Smooth muscle cell of the coronary artery (primary cell): ENCODE results near the gene TRIM6. TPM values are rescaled to one million over a fixed set of nuclear protein-coding genes. Genes with fewer than 3 reads are reported as not detected.

Experiments used
- total RNA-seq: library from RNA; depleted of rRNA; stranded (reverse); fragments of >200 nt; gene quantifications from 2 replicates; pipeline ENCODE4 v1.2.3, GENCODE V29; 2014; ENCODE audit warnings: low replicate concordance

The TRIM6 gene
- total RNA-seq: 2.1 and 3.6 TPM in 2 replicates

DNA sequence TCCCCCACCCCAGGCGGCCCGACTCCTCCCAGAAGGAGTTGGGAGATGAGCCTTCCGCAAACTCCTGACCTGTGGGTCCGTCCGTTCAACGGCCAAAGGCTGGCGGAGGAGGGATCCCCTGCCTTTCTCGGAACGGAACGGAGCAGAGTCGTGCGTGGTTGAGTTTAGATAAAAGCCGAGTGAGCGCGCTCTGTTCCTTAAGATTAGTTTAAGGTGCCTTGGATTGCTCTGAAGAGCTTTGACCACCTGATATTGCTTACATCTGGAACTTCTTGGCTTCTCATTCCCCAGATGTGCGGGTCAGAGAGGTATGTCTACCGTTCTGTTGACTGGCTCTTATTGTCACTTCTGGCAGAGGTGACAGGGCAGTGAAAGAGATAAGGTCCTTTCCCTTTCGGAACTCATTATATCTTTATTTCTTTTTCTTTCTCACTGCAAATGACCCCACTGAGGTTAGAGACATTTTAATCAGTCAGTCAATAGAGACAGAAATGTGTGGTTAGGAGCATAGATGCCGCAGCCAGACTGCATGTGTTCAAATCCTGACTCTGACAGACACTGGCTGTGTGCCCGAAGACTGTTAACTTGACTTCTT is at the start of gene TRIM6:
TRIM6 (plus strand) TSS at position 31 of the 595 bp plus-strand sequence; CDS start at position 292, 261 bp downstream.

DNA sequence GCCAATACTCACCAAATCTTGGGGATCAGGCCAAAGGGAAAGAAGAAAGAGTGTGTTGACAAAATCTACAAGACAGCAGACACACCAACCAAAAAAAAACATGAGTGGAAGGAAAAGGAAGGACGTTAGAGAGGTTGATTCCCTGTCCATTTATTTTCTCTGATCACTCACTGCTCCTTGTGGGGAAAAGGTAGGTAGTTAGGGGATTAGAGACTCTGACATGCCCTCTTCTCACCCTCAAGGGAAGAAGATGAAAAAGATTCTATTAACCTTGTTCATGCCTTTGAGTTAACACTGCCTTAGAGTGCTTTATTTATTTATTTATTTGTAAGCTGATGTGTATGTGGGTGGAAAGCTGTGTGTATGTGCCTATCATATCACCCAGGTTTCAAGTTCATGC is 48.0 kb upstream of the TRIM6 start, which contains the start of gene OR52H1:
OR52H1 (minus strand) TSS at position 101 of the 400 bp plus-strand sequence. CDS start 3,035 bp downstream, outside the sequence.

DNA sequence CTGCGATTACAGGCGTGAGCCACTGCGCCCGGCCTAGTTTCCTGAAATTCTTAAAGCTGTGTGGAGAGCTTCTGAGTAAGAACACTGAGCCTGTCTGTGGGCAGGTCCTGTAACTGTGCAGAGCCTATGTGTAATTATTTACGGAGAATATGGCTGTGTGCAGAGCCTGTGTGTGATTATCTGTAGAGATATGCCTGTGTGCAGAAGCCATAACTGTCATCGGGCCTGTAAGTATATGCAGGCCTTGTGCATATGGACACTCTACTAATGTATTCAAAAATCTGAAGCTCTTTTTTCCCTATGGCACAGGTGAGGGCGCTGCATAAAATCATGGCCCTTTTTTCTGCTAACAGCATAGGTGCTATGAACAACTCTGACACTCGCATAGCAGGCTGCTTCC is 15.9 kb upstream of the TRIM6 start, which contains the start of gene OR52B6:
OR52B6 (plus strand) TSS at position 301 of the 400 bp plus-strand sequence; CDS start at position 301, 0 bp downstream.

GRCh38 chr11:5624489-5625279 is 28.2 kb downstream of the TRIM6 start, which contains the start of gene TRIM34:
TRIM34 (plus strand) TSS chr11:5625001; CDS start chr11:5632332, 7,331 bp downstream.

Other genes starting within 250 kb of the TRIM6 start
- not detected in 2 replicates for gene OR51B6, start 245.1 kb upstream of the TRIM6 start, total RNA-seq
- gene OR51M1, start 212.8 kb upstream of the TRIM6 start, total RNA-seq: not detected in 2 replicates
- gene OR51Q1, start 174.5 kb upstream of the TRIM6 start, total RNA-seq: not detected in 2 replicates
- gene OR51I1, start 155.1 kb upstream of the TRIM6 start, total RNA-seq: not detected in 2 replicates
- gene OR51I2, start 147.3 kb upstream of the TRIM6 start, total RNA-seq: not detected in 2 replicates
- gene OR52D1, start 108.0 kb upstream of the TRIM6 start, total RNA-seq: not detected in 2 replicates
- 0.08 TPM in 1 of 2 replicates, not detected in the other for gene UBQLN3, start 86.7 kb upstream of the TRIM6 start, total RNA-seq
- 0.08 and 0.12 TPM in 2 replicates for gene UBQLNL, start 79.9 kb upstream of the TRIM6 start, total RNA-seq
- 0.38 and 1.2 TPM in 2 replicates for gene OR52H1, start 48.1 kb upstream of the TRIM6 start, total RNA-seq
- gene OR52B6, start 15.8 kb upstream of the TRIM6 start, total RNA-seq: not detected in 2 replicates
- 9.2 and 11.8 TPM in 2 replicates for gene TRIM34, start 28.4 kb downstream of the TRIM6 start, total RNA-seq
- gene TRIM5, start 88.4 kb downstream of the TRIM6 start, total RNA-seq: 16.1 and 48.1 TPM in 2 replicates
- gene TRIM22, start 93.2 kb downstream of the TRIM6 start, total RNA-seq: 73.4 and 161 TPM in 2 replicates
- not detected in 2 replicates for gene OR56B1, start 139.8 kb downstream of the TRIM6 start, total RNA-seq
- not detected in 2 replicates for gene OR52N4, start 157.6 kb downstream of the TRIM6 start, total RNA-seq
- not detected in 2 replicates for gene OR52N5, start 186.7 kb downstream of the TRIM6 start, total RNA-seq
- gene OR52N1, start 194.6 kb downstream of the TRIM6 start, total RNA-seq: not detected in 2 replicates
- gene OR52N2, start 212.3 kb downstream of the TRIM6 start, total RNA-seq: not detected in 2 replicates
- gene OR52E6, start 245.3 kb downstream of the TRIM6 start, total RNA-seq: not detected in 2 replicates